Fibroblast of villous mesenchyme (primary cell): Measurements from ENCODE around the gene LUM. TPM values are rescaled to one million over a fixed set of nuclear protein-coding genes. Genes with fewer than 3 reads are reported as not detected.

Experiments
- DNase-seq: peaks from one replicate; pipeline ENCODE4 v3.0.0-alpha.2; 2010; ENCODE audit warnings: low read depth
- H3K4me3 ChIP-seq: 2 replicates; pipeline ENCODE4 v1.5.1; 2011; ENCODE audit warnings: low read depth, mild to moderate bottlenecking, low read length
- CTCF ChIP-seq: IDR thresholded peaks from 2 replicates; pipeline ENCODE4 v1.5.1; 2012; ENCODE audit warnings: low read depth, mild to moderate bottlenecking, low read length; ENCODE audit not compliant: insufficient read depth
- total RNA-seq: library from RNA; depleted of rRNA; stranded (reverse); fragments of >200 nt; gene quantifications from 2 replicates; pipeline ENCODE4 v1.2.3, GENCODE V29; 2012

The LUM gene
- total RNA-seq, 1 donor: 603 TPM

GRCh38 chr12:91078501-91078900 lies 32.8 kb downstream of the LUM start:
- no peak for DNase-seq
- TF ChIP-seq CTCF: no peak
- H3K4me3 ChIP-seq: no peak overlapping the region

GRCh38 chr12:91077228-91077954 lies 33.9 kb downstream of the LUM start:
- TF ChIP-seq CTCF: no peak
- H3K4me3 ChIP-seq: no peak overlapping the region
- DNase-seq: no peak

GRCh38 chr12:91074851-91075250 lies 36.4 kb downstream of the LUM start:
- no peak for DNase-seq
- TF ChIP-seq CTCF: no peak
- H3K4me3 ChIP-seq: no peak overlapping the region

GRCh38 chr12:91074154-91074709 lies 37.1 kb downstream of the LUM start:
- DNase-seq: no peak
- TF ChIP-seq CTCF: no peak
- H3K4me3 ChIP-seq: no peak overlapping the region

GRCh38 chr12:91073426-91073825 lies 37.9 kb downstream of the LUM start:
- H3K4me3 ChIP-seq: no peak overlapping the region
- no peak for TF ChIP-seq CTCF
- no peak for DNase-seq

GRCh38 chr12:91072931-91073330 lies 38.4 kb downstream of the LUM start:
- TF ChIP-seq CTCF: no peak
- H3K4me3 ChIP-seq: no peak overlapping the region
- DNase-seq: no peak

GRCh38 chr12:91070936-91071335 lies 40.4 kb downstream of the LUM start:
- no peak overlapping the region for H3K4me3 ChIP-seq
- no peak for DNase-seq
- TF ChIP-seq CTCF: no peak
